Skin of body (tissue), 2 donors: ENCODE data around the gene ZNF597. TPM values are rescaled to one million over a fixed set of nuclear protein-coding genes. Genes with fewer than 3 reads are reported as not detected.
"Not testable (repeated sequence)": the region's sequence is repeated elsewhere in the genome, so short reads cannot be mapped to it uniquely, and the experiment has no call there.

Experiments used
- DNase-seq: peaks from one replicate; lab custom pipeline; 2025; lab: John Stamatoyannopoulos, UW
- total RNA-seq: library from RNA; depleted of rRNA; stranded (reverse); fragments of >200 nt; gene quantifications from one replicate; pipeline ENCODE4 v1.2.3, GENCODE V29; 2014

ZNF597 gene
- total RNA-seq, 1 donor from 2014 or later: 2.6 TPM

GRCh38 chr16:3475604-3476375 lies 32.5 kb upstream of the ZNF597 start:
- no peak for DNase-seq

DNA sequence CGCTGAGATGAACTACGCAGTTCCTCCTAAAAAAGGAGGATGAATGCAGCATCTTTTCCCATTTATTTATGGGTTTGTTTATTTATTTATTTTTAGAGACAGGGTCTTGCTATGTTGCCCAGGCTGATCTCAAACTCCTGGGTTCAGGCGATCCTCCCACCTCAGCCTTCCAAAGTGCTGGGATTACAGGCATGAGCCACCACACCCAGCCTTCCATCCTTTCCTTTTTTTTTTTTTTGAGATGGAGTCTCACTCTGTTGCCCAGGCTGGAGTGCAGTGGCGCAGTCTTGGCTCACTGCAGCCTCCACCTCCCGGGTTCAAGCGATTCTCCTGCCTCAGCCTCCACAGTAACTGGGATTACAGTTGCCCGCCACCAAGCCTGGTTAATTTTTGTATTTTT lies 31.6 kb upstream of the ZNF597 start:
- DNase-seq: not testable (repeated sequence)

- DNase-seq: no peak
Observed at GRCh38 chr16:3474136-3474779, 31.0 kb upstream of the ZNF597 start.

DNA sequence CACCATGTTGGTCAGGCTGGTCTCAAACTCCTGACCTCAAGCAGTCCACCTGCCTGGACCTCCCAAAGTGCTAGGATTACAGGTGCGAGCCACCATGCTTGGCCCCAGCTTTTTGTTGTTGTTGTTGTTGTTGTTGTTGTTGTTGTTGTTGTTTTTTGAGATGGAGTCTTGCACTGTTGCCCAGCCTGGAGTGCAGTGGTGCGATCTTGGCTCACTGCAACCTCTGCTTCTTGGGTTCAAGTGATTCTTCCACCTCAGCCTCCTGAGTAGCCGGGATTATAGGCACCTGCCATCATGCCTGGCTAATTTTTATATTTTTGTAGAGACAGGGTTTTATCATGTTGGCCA lies 30.3 kb upstream of the ZNF597 start:
- not testable (repeated sequence) for DNase-seq

DNA sequence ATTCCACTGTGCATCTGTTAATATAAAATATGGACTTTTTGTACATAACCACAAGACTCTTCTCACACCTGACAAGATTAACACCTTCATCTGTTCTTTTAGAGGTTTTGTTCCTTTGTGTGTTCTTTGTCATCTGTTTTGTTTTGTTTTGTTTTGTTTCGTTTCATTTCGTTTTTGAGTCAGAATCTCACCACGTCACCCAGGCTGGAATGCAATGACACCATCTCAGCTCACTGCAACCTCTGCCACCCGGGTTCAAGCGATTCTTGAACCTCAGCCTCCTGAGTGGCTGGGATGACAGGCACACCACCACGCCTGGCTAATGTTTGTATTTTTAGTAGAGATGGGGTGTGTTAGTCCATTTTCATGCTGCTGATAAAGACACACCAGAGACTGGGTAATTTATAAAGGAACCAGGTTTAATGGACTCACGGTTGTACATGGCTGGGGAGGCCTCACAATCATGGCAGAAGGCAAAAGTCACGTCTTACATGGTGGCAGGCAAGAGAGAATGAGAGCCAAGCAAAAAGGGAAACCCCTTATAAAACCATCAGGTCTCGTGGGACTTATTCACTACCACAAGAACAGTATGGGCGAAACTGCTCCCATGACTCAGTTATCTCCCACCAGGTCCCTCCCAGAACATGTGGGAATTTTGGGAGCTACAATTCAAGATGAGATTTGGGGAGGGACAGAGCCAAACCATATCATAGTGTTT lies 29.7 kb upstream of the ZNF597 start:
- DNase-seq: no peak

DNA sequence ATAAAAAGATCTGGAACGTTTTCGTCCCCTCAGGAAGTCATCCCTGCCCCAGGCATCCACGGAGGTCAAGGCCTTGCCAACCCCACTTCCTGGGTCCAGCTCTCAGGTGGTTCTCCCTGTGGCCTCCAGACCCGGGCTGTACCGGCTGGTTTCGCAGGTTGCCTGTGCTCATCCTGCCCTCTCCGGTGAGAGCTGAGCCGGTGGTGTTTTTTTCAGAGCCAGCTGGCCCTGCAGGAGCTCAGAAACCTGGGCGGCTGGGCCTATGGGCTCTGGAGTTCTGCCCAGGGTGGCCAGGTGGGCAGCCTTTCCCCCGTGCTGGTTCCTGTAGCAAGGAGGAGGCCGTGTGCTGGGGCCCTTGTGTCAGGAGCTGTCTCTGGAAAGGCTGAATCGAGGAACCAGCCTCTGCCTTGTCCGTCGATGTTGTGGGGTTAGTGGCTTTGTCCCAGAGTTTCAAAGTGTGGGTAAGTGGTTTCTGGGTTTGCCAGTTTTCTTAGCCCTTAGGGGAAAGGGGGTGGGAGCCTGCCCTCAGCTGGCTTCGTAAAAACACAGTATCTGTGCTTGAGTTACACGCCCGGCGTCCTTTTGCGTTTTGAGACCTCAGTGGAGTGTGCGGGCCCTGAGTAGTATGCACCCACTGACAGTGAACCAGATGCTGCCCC lies 28.3 kb upstream of the ZNF597 start:
- no peak for DNase-seq

DNA sequence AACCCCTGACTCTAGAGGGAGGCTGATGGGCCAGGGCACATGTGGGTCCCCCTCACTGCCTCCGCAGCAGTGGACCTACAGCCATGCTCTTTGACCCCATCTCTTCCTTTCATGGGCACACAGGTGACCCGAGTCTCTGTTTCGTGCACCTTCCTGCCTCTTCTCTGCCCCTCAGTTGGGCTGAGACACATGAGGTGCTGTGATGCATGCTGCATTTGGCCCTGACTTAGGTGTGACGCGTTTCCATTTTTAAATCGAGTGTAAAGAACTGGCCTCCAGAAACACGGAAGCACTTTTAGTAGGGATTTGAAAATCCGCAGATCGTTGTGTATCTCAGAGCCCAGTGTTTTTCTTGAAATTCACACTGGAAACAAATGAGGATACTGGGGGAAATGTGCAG lies 27.4 kb upstream of the ZNF597 start:
- no peak for DNase-seq

GRCh38 chr16:3469736-3470135 lies 26.4 kb upstream of the ZNF597 start:
- DNase-seq: no peak

DNA sequence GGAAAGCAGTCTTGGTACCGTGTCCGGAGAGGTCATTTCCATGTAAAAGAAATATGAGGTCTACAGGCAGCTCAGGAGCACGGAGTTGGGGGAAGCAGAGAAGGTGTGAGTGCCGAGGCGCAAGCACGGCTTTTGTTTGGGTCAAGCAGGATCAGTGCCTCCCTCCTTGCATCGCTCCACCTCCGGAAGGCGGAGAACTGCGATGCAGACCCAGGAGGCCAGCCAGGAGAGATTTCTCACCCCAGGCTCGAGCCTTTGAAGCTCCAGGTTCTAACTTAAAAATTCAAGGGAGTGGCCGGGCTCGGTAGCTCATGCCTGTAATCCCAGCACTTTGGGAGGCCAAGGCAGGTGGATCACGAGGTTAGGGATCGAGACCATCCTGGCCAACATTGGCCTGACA lies 25.2 kb upstream of the ZNF597 start:
- no peak for DNase-seq

GRCh38 chr16:3467921-3468320 lies 24.6 kb upstream of the ZNF597 start:
- DNase-seq: no peak

GRCh38 chr16:3467182-3467581 lies 23.9 kb upstream of the ZNF597 start:
- no peak for DNase-seq

DNA sequence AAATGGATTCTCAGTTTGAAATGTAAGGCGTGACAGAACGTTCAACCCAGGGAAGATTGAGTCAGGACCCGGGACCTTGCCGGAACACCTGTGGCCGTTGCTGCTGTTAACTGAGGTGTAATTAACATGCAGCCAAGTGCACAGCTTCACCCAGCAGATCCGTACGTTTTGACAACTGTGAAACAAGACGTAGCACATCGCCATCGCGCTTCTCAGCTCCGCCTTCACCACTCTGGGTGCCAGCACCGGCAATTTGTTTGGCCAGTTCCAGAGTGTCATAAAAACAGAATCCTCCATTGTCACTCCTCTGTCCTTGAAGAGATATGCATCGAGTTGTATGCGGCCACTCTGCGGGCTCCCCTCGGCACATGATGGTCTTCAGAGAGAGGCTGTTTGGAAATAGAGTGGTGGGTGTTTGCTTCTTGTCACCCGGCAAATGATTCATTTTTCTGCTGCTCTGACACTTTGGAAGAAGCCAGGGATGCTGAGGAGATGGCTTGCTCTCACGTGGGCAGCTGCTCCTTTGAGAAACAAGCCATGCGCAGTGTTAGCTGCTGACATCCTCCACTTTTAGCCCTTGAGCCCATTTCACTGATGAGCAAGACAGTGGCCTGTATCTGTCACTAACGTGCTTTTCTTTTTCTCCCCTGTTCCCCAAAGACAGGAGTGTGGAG lies 22.7 kb upstream of the ZNF597 start:
- no peak for DNase-seq

DNA sequence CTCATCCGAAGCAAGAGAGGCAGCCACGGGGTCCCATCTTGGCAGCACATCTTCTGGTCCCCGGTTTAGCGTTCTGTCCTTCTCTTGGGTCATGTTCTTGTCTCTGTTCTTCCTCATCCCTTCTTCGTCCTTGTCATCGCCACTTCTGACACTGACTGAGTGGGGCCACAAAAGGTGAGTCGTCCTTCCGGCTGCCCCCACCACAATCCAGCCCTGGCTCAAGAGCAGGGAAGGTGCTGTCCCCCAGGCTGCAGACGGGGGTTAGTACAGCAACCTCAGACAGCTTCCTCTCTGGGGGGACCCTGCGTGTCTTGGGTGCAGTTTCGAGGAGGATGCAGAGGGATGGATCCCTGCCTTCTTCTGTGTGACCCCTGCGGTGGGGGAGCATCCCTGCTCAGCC lies 22.0 kb upstream of the ZNF597 start:
- DNase-seq: no peak

- DNase-seq: no peak
Observed at GRCh38 chr16:3461151-3461550, 17.8 kb upstream of the ZNF597 start.

DNA sequence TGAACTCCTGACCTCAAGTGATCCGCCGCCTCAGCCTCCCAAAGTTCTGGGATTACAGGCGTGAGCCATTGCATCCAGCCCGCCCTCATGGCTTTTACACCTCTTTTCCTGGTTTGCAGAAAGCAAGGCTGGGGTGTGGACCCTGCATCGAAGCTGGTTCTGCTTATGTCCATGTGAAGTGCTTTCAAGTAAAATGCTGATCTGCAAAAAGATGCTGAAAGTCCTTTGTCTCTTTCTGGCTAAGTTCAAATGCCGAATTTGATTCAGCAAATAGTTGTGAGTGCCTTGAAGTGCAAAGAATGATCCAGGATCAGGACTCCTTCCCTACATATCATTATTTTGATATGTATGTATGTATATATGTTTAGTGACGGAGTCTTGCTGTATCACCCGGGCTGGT lies 17.3 kb upstream of the ZNF597 start:
- DNase-seq: no peak

GRCh38 chr16:3460121-3460520 lies 16.8 kb upstream of the ZNF597 start:
- no peak for DNase-seq

GRCh38 chr16:3459401-3460090 lies 16.2 kb upstream of the ZNF597 start:
- no peak for DNase-seq

DNA sequence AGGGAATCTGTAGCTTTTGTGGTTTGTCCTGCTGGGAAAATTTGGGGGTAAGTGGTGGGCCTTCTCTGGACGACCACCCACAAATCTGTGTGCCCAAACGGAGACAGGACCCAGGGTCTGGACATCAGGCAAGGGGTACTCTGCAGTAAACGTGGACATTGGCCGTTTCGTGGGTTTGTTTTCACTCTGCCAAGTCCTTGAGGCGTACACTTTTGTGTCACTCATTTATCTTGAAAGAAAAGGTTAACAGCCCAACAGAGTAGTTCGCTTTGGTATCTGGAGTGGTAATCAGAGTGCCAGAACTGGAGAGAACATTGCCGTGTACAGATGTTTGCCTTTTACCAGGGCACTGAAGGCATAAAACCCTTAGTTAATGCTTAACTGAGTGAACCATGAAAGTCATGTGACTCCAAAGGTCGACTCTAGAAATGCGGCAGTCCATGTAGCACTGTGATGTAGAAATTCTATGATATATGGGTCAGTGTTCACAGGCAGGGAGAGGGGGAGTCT lies 15.6 kb upstream of the ZNF597 start:
- peak; percentile 10 for DNase-seq

DNA sequence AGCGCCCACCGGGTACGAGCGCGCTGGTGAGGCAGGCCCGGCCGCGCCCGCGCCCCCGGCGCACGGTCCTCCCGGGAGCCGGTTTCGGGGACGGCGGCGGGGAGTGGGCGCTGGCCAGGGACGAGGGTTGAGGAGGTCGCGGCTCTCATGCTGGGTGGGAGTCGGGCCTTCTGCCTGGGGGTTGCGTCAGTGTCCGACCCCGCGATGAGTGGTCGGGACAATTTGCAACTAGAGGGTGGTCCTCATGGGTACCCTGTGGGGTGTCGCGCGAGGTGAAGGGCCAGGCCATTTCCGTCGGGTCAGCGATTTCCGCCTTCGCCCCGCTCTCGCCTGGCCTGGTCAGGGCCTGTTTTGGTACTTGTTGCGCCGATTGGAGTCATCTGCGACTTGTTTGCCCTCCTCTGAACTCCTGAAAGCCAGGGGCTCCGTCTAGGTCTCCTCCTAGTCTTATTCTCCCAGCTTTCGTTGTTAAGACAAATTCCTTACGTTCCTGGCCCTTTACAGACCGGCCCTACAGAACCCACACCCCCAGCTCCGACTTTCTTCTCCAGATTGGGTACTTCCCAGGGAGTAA lies 15.1 kb upstream of the ZNF597 start:
- peak; percentile 7 for DNase-seq
